ENCODE measurements around the gene KRAS. TPM values are rescaled to one million over a fixed set of nuclear protein-coding genes. Genes with fewer than 3 reads are reported as not detected.
"Not testable (repeated sequence)": the region's sequence is repeated elsewhere in the genome, so short reads cannot be mapped to it uniquely, and the experiment has no call there.

KRAS gene
- total and polyA plus RNA-seq, 2 of the 4 experiments (the other 2 are of a cell fraction) = 9.3 to 10.7 TPM

- Histone ChIP-seq H2BK120ac (ENCODE audit: low read depth, low read length) (no peak overlapping the region), H3K27me3 (ENCODE audit: control insufficient read depth, insufficient read depth, low read length) (no peaks in the 10 kb centered on the region), H3K36me3 (ENCODE audit: control insufficient read depth, insufficient read depth, low read length) (no peaks in the 10 kb centered on the region), H3K23ac (ENCODE audit: low read depth, low read length) (no peak overlapping the region), H3K14ac (replicated peaks; ENCODE audit: low read depth, low read length) (no peak overlapping the region), H2BK15ac (ENCODE audit: low read depth, low read length) (no peak overlapping the region), H2AK9ac (replicated peaks; ENCODE audit: low read depth, low read length, poor library complexity) (no peak overlapping the region), H4K20me1 (ENCODE audit: insufficient read depth, low read length) (no peaks in the 10 kb centered on the region), H4K8ac (ENCODE audit: low read depth in 2 of 2, low read length in 2 of 2) (no peak overlapping the region), H3K4me2 (ENCODE audit: low read depth, low read length) (no peak overlapping the region), H3K56ac (ENCODE audit: extremely low read depth, insufficient read depth, low read length) (no peak overlapping the region), H3K9ac (ENCODE audit: low read depth, low read length) (no peak overlapping the region), H2BK5ac (ENCODE audit: low read depth, low read length, poor library complexity, severe bottlenecking) (no peak overlapping the region), H3K79me1 (ENCODE audit: low read depth in 1 of 2, low read length in 2 of 2) (no peaks in the 10 kb centered on the region), H3K18ac (ENCODE audit: low read depth, low read length) (no peak overlapping the region), H3K27ac (ENCODE audit: insufficient read depth, low read length) (no peak overlapping the region), H3K4ac (ENCODE audit: low read depth, low read length) (no peak overlapping the region), H2BK20ac (ENCODE audit: low read depth, low read length) (no peak overlapping the region), H3K4me3 (ENCODE audit: insufficient read depth, low read depth, low read length) (no peak overlapping the region), H3K9me3 (ENCODE audit: control insufficient read depth, insufficient read depth, low read length) (no peaks in the 10 kb centered on the region), H3K4me1 (ENCODE audit: control insufficient read depth, insufficient read depth, low read length) (no peaks in the 10 kb centered on the region), H2AK5ac (ENCODE audit: low read depth, low read length) (no peak overlapping the region), H4K91ac (ENCODE audit: insufficient read depth, low read depth, low read length) (no peak overlapping the region), H4K5ac (ENCODE audit: low read depth, low read length) (no peak overlapping the region), H3K9me1 (ENCODE audit: insufficient read depth, low read length) (no peaks in the 10 kb centered on the region), H2AFZ (replicated peaks; ENCODE audit: low read length, poor library complexity) (no peak overlapping the region)
- ChIA-PET POLR2A (ENCODE audit: unreplicated experiment) (no interaction called here), CTCF (no interaction called here)
- WGBS, 2 experiments (ENCODE audit: extremely low coverage in 2 of 2, insufficient read length in 1 of 2) = no CpG with 5 or more reads among the region's 2 CpGs
- in situ Hi-C loops (cut with MboI; ENCODE audit: low sequenced_read_pairs) = no loop called here
- DNase-seq (no peak), ATAC-seq (ENCODE audit: low read depth) (no peak)
- intact Hi-C loops (cut with micrococcal nuclease) = no loop called here
- dilution Hi-C loops (cut with HindIII; ENCODE audit: low sequenced_read_pairs, unreplicated experiment) = no loop called here
- no peak for TF ChIP-seq SMC3 (IDR thresholded peaks at IDR 0.05; ENCODE audit: low read depth, low read length)
- no peak for TF ChIP-seq MAFK (IDR thresholded peaks at IDR 0.05; ENCODE audit: low read depth, low read length)
- TF ChIP-seq BHLHE40 (IDR thresholded peaks at IDR 0.05; ENCODE audit: low read depth, low read length) = no peak
- no peak for TF ChIP-seq CHD1 (IDR thresholded peaks at IDR 0.05; ENCODE audit: low read depth, low read length)
- TF ChIP-seq RFX5 (IDR thresholded peaks at IDR 0.05; ENCODE audit: low read depth, low read length) = no peak
- BruUV-seq (replicated peaks) = no TSS peak
These were observed 42.9 kb upstream of the KRAS start for GRCh38 chr12:25293653-25294052.

GRCh38 chr12:25292810-25293221 lies 42.1 kb upstream of the KRAS start:
- dilution Hi-C loops (cut with HindIII; ENCODE audit: low sequenced_read_pairs, unreplicated experiment); H3K4me1 ChIP-seq (ENCODE audit: control insufficient read depth, insufficient read depth, low read length); CTCF ChIA-PET; H3K4ac ChIP-seq (ENCODE audit: low read depth, low read length); H3K14ac ChIP-seq (replicated peaks; ENCODE audit: low read depth, low read length); H2AK9ac ChIP-seq (replicated peaks; ENCODE audit: low read depth, low read length, poor library complexity); H4K91ac ChIP-seq (ENCODE audit: insufficient read depth, low read depth, low read length); intact Hi-C loops (cut with micrococcal nuclease); H3K27ac ChIP-seq (ENCODE audit: insufficient read depth, low read length); DNase-seq; H4K5ac ChIP-seq (ENCODE audit: low read depth, low read length); H3K56ac ChIP-seq (ENCODE audit: extremely low read depth, insufficient read depth, low read length); H2AK5ac ChIP-seq (ENCODE audit: low read depth, low read length); H2BK5ac ChIP-seq (ENCODE audit: low read depth, low read length, poor library complexity, severe bottlenecking); H3K27me3 ChIP-seq (ENCODE audit: control insufficient read depth, insufficient read depth, low read length); H2AFZ ChIP-seq (replicated peaks; ENCODE audit: low read length, poor library complexity); H3K4me3 ChIP-seq (ENCODE audit: insufficient read depth, low read depth, low read length); H4K20me1 ChIP-seq (ENCODE audit: insufficient read depth, low read length); H2BK15ac ChIP-seq (ENCODE audit: low read depth, low read length); POLR2A ChIA-PET (ENCODE audit: unreplicated experiment); H3K23ac ChIP-seq (ENCODE audit: low read depth, low read length); H3K9me3 ChIP-seq (ENCODE audit: control insufficient read depth, insufficient read depth, low read length); H3K18ac ChIP-seq (ENCODE audit: low read depth, low read length); BruUV-seq (replicated peaks); H3K36me3 ChIP-seq (ENCODE audit: control insufficient read depth, insufficient read depth, low read length); ATAC-seq (ENCODE audit: low read depth); in situ Hi-C loops (cut with MboI; ENCODE audit: low sequenced_read_pairs); H3K9ac ChIP-seq (ENCODE audit: low read depth, low read length); H2BK20ac ChIP-seq (ENCODE audit: low read depth, low read length); H3K9me1 ChIP-seq (ENCODE audit: insufficient read depth, low read length); H4K8ac ChIP-seq (ENCODE audit: low read depth in 2 of 2, low read length in 2 of 2); H3K79me1 ChIP-seq (ENCODE audit: low read depth in 1 of 2, low read length in 2 of 2); H2BK120ac ChIP-seq (ENCODE audit: low read depth, low read length); H3K4me2 ChIP-seq (ENCODE audit: low read depth, low read length): not testable (repeated sequence)
- whole genome bisulfite sequencing, 2 experiments (ENCODE audit: extremely low coverage in 2 of 2, insufficient read length in 1 of 2) = no CpG with 5 or more reads among the region's 5 CpGs
